Fibroblast of skin of back (primary cell): ENCODE data around the gene PTGDR2.

ENCODE experiments used
- DNase-seq: peaks from one replicate; pipeline ENCODE4 v3.0.0-alpha.2; 2013

The PTGDR2 gene

GRCh38 chr11:60809249-60809648 lies 46.5 kb downstream of the PTGDR2 start:
- DNase-seq, result no peak

GRCh38 chr11:60803273-60803936 lies 52.3 kb downstream of the PTGDR2 start:
- peak; percentile 7 for DNase-seq

GRCh38 chr11:60801194-60801593 lies 54.6 kb downstream of the PTGDR2 start:
- DNase-seq, result no peak
